HG03460 (cell line): ENCODE measurements around the gene KIRREL1.

Experiments
- ATAC-seq: cut with Tn5 transposase; IDR thresholded peaks from one replicate; pipeline ENCODE4 v1.9.1; 2021; ENCODE audit not compliant: unreplicated experiment

The KIRREL1 gene

DNA sequence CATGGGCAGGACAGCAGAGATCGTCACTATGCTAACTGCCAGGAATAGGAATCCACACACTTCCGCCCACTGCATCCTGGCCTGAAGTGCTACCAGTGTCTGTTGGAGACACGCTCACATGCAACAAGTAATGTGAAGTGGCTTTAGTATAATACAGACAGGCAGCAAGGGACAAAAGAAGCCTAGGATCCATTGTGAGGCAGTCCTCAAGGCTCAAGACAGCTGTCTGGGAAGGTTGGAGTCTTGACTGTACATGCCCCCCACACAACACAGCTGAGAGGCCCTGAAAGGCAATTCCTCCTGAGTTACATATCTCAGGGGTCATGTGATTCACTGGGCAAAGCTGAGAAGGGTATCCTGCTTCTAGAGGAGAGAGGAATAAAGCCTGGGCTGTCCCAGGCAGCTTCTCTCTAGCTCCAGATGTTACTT, 147.3 kb downstream of the KIRREL1 start:
- ATAC-seq, result no peak

DNA sequence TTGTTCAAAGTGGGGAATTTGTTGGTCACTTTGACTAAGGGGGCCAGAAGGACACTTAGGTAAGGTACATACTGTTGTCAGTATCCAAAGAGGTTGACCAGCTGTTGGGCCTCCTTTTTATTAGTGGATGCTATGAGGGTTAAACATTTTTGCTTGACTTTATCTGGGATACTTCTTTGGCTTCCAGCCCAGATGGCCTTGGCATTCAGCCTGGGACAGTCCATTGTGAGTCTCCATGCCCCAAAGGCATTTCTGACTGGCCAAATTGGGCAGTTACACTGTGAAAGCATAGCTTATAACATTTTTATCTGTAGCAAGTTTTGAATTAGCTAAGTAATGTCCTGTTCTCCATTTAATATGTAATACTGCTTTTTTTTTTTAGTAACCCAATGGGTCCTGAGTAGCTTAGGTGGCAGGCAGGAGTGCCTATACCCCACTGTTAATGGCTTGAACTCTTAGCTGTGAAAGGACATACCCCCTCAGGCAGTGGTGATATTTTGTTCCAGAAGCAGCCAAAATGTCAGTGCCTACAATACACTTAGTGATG, 151.8 kb downstream of the KIRREL1 start:
- no peak for ATAC-seq

GRCh38 chr1:158146165-158146564, 152.7 kb downstream of the KIRREL1 start:
- ATAC-seq, result no peak

DNA sequence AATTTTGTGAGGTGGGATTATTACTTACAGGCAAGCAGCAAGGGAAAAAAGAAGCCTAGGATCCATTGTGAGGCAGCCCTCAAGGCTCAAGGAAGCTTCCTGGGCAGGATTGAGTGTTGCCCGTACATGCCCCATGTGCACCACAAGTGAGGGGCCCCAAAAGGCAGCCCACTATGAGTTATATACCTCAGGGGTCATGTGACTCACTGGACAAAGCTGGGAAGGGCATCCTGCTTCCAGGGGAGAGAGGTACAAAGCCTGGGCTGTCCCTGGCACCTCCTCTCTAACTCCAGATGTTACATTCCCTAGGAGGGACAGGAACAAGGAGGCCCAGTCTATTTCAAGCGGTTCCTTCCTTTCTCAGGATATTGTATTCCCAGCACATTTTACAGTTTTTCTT, 153.3 kb downstream of the KIRREL1 start:
- no peak for ATAC-seq

- no peak for ATAC-seq
Measured at GRCh38 chr1:158147401-158147800, 154.0 kb downstream of the KIRREL1 start.

- ATAC-seq, result no peak
Measured at GRCh38 chr1:158147869-158148268, 154.4 kb downstream of the KIRREL1 start.

DNA sequence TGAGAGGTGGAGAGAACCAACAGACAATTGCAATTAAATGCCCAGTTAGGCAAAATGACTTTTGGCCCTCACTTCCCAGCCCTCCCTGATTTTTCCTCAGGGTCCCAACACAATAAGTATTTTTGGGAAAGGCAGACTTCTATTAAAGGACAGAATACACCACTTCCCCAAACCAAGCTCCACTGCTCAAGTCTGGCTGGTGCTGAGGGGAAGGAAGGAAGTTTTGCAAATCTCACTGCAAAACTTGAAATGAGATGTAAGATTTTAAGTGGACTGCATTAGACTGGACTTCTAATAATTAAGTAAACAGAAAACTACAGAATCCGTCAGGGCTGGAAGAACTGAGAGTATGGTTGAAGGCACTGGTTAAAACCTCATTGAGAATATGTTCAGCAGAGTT, 155.0 kb downstream of the KIRREL1 start:
- ATAC-seq, result no peak

DNA sequence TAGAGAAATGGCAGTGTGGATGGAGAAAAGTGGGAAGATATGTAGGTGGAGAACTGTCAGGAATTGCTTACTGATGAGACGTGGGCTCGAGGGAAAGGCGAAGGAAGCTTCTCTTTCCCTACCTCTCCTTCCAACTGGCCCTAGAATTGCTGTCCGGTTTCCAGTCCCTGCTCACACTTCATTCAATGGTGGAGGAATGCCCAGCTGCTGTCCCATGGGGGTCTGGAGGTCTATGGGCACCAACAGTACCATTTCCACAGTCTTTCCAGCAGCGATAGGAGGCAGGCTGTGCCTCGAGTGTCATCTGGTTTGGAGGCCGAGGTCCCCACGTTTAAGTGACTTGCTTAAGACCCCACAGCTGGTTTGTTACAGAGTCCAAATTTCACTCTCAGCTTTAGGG, 155.7 kb downstream of the KIRREL1 start:
- ATAC-seq, result no peak
